HUES64 (cell line): Measurements from ENCODE around the gene CHST12.
A peak's percentile ranks its signal among the peaks of the same experiment; 100 is the strongest.
"Not testable (repeated sequence)": the region's sequence is repeated elsewhere in the genome, so short reads cannot be mapped to it uniquely, and the experiment has no call there.

Experiments used
- H3K27ac ChIP-seq: 2 replicates; pipeline ENCODE4 v1.7.0; 2013; ENCODE audit warnings: low read depth, low read length, inconsistent platforms
- H3K27me3 ChIP-seq: 2 replicates; pipeline ENCODE4 v1.6.1; 2013; ENCODE audit warnings: mild to moderate bottlenecking, low read length; ENCODE audit not compliant: insufficient read depth
- H3K36me3 ChIP-seq: 2 replicates; pipeline ENCODE4 v1.6.1; 2013; ENCODE audit warnings: mild to moderate bottlenecking, low read length; ENCODE audit not compliant: insufficient read depth
- H3K4me1 ChIP-seq: 2 replicates; pipeline ENCODE4 v1.6.1; 2013; ENCODE audit warnings: mild to moderate bottlenecking, low read length, moderate library complexity; ENCODE audit not compliant: insufficient read depth
- H3K4me3 ChIP-seq: 2 replicates; pipeline ENCODE4 v1.5.1; 2013; ENCODE audit warnings: mild to moderate bottlenecking, low read length, moderate library complexity
- H3K9ac ChIP-seq: 2 replicates; pipeline ENCODE4 v1.6.1; 2013; ENCODE audit warnings: mild to moderate bottlenecking, low read depth, low read length
- H3K9me3 ChIP-seq: 2 replicates; pipeline ENCODE4 v1.6.1; 2013; ENCODE audit warnings: low read depth, low read length; ENCODE audit not compliant: insufficient read depth
- WGBS: fragments of 150-250, 120-280 bp; methylation state at CpG from one replicate; pipeline ENCODE4 v1.1.7; 2013; ENCODE audit warnings: missing lambda C conversion rate; 5-methylcytosine and 5-hydroxymethylcytosine counted together

Gene CHST12

DNA sequence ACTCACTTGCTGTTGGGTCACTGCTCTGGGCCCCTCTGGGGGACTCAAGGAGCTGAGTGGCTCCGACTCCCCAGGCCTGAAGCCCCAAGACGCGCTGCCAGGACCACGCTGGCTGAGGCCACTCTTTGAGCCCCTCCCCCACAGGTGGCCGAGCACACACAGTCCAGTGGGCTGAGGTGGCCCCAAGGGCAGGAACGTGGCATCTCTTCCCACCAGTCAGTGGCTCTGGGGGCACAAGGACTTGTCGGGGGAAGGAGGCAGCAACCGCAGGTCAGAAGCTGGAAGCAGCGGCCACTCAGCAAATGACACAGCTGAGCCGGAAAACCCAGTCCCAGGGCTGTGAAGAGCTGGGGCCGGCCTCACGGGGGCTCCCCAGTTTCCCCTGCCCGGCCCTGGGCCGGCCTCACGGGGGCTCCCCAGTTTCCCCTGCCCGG lies 48.7 kb downstream of the CHST12 start:
- 0 out of 2 replicates have a peak overlapping the region, but pooled peaks have one; percentile 18 for H3K27ac ChIP-seq
- no peaks in the 10 kb centered on the region for H3K36me3 ChIP-seq
- no peaks in the 10 kb centered on the region for H3K27me3 ChIP-seq
- H3K9me3 ChIP-seq: no peaks in the 10 kb centered on the region
- H3K4me1 ChIP-seq: 0 out of 2 replicates have a peak, but pooled peaks cover 5% of the 10 kb centered on the region
- 64% methylated on average over 13 of the region's 16 CpGs for WGBS
- H3K4me3 ChIP-seq: no peak overlapping the region
- no peak overlapping the region for H3K9ac ChIP-seq

DNA sequence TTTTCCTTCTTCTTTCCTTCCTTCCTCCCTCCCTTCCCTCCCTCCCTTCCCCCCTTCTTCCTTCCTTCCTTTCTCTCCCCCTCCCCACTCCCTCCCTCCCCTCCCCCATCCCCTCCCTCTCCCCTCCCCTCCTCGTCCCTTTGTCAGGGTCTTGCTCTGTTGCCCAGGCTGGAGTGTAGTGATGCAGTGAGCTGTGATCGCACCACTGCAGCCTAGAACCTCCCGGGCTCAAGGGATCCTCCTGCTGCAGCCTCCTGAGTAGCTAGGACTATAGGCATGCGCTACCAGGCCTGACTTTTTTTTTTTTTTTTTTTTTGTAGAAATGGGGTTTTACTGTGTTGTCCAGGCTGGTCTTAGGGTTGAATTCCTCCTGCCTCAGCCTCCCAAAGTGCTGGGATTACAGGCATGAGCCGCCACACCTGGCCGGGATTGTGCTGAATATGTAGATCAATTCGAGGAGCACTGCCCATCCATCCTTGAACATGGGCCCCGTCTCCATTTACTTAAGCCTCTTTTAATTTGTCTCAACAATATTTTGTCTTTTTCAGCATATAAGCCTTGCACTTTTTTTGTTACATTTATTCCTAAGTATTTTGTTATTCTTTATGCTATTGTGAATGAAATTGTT lies 49.3 kb downstream of the CHST12 start:
- WGBS: 98% methylated on average over 7 of the region's 8 CpGs
- no peak overlapping the region for H3K4me3 ChIP-seq
- no peak overlapping the region for H3K9ac ChIP-seq
- H3K36me3 ChIP-seq: no peaks in the 10 kb centered on the region
- H3K27ac ChIP-seq: no peak overlapping the region
- no peaks in the 10 kb centered on the region for H3K9me3 ChIP-seq
- H3K27me3 ChIP-seq: no peaks in the 10 kb centered on the region
- 0 out of 2 replicates have a peak, but pooled peaks cover 5% of the 10 kb centered on the region for H3K4me1 ChIP-seq

DNA sequence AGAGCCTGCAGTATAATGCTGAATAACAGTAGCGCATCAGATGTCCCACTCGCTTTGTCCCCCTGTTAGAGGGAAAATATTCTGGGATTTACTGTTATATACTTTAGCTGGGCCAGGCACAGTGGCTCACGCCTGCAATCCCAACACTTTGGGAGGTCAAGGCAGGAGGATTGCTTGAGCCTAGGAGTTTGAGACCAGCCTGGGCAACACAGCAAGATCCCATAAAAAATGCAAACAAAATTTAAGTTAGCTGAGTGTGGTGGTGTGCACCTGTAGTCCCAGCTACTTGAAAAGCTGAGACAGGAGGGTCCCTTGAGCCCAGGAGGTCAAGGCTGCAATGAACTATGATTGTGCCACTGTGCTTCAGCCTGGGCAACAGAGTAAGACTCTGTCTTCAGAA lies 50.4 kb downstream of the CHST12 start:
- H3K9me3 ChIP-seq, H3K9ac ChIP-seq, H3K27me3 ChIP-seq, H3K36me3 ChIP-seq, H3K4me1 ChIP-seq, H3K4me3 ChIP-seq, H3K27ac ChIP-seq: not testable (repeated sequence)
- WGBS: 96% methylated on average over 3 of the region's 3 CpGs

DNA sequence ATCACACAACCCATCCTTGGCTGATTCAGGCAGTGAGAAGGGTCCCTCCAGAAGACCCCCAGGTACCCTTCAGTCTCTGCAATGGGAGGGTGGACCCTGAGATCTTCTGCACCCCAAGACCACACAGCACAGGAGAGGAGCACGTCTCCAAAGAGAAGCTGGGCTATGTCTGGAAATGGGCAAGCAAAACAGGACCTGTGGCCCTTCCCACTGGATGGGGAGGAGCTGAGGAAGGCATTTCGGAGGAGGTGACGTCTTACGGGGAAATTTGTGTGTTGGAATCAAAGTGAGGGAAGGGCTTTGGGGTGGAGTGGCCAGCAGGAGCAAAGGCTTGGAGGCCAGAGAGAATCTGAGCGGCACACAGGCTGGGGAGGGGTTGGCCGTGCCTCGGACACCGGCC lies 56.3 kb downstream of the CHST12 start:
- Histone ChIP-seq H3K9ac (no peak overlapping the region; the same call in 1 of the 2 replicates), H3K4me1 (no peaks in the 10 kb centered on the region), H3K9me3 (0 out of 2 replicates have a peak, but pooled peaks cover 3% of the 10 kb centered on the region), H3K27me3 (no peaks in the 10 kb centered on the region), H3K36me3 (no peaks in the 10 kb centered on the region), H3K4me3 (no peak overlapping the region), H3K27ac (no peak overlapping the region)
- WGBS: 78% methylated on average over 8 of the region's 8 CpGs

DNA sequence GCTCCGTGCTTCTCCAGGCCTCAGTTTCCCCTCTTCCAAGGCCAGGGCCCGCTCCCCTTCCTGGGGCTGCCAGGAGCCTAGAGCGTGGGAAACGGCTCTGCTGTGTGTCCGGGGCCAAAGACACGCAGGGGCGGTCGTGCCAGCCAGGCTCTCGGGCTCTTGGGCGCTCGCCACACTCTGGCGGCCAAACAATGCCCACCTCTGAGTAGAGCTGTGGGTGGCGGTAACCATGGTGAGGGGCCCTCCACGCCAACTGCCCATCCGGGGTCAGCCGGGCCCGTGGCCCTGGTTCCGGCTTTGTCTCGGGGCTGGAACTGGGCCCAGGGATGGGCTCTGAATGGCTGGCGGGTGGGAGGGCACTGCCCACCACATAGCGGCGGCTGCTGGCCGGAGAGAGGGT lies 56.8 kb downstream of the CHST12 start:
- no peak overlapping the region for H3K4me3 ChIP-seq
- H3K4me1 ChIP-seq: no peaks in the 10 kb centered on the region
- no peak overlapping the region for H3K9ac ChIP-seq
- H3K36me3 ChIP-seq: no peaks in the 10 kb centered on the region
- H3K27ac ChIP-seq: no peak overlapping the region
- 93% methylated on average over 23 of the region's 23 CpGs for WGBS
- H3K9me3 ChIP-seq: 0 out of 2 replicates have a peak, but pooled peaks cover 4% of the 10 kb centered on the region
- H3K27me3 ChIP-seq: no peaks in the 10 kb centered on the region

DNA sequence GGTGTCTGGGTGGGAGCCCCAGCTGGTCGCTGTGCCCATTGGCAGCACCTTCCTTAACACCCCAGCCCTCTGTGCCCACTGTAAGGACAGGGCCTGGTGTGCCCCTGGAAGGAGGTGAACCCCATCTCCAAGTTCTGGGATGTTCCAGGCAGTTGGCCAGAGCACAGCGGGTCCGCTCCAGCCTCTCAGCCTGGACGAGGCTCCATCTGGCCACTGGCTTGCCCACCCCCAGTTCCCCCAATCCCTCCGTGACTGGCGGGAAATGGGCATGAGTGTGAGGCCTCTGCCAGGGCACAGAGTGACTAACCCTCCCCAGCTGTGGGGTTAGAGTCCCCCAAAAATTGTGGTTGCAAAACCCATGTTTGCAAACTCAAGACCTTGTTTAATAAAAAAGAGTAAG lies 57.2 kb downstream of the CHST12 start:
- Histone ChIP-seq H3K4me1 (no peaks in the 10 kb centered on the region), H3K27me3 (no peaks in the 10 kb centered on the region), H3K4me3 (no peak overlapping the region), H3K9ac (no peak overlapping the region), H3K9me3 (0 out of 2 replicates have a peak, but pooled peaks cover 4% of the 10 kb centered on the region), H3K27ac (no peak overlapping the region), H3K36me3 (no peaks in the 10 kb centered on the region)
- WGBS: 88% methylated on average over 6 of the region's 6 CpGs

DNA sequence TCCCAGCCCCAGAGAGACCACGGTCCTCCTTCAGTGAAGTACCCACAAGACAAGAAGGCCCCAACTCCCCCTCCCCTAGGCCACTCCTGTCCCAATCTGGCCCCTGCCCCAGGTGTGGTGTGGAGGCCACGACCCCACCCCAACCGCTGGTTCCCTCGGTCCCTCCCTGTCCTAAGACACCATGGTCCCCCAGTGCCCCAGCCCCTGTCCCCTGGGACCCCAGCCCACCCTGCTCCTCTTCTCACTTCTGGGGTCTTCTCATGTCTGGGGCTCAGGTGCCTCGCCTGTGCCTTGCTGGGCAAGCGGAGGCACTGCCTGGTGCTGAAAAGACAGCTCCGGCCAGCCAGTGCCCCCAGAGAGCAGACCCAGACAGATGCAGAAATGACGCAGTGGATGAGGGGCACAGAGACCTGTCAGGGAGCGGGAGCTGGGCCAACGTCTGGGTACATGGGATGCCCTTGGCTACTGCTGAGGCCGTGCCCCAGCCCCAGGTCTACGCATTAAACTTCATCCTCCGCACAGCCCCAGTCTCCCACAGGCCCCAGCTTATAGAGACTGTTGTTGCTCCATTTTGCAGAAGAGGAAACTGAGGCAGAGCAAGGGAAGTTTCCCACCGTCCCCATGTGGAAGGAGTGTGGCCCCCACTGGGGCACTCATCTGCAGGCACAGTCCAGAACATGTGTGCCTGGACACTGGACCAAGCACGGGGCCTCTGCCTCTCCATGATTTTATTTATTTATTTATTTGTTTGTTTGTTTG lies 58.0 kb downstream of the CHST12 start:
- Histone ChIP-seq H3K27ac (no peak overlapping the region), H3K4me1 (no peaks in the 10 kb centered on the region), H3K9ac (no peak overlapping the region), H3K27me3 (no peaks in the 10 kb centered on the region), H3K4me3 (no peak overlapping the region), H3K36me3 (no peaks in the 10 kb centered on the region), H3K9me3 (0 out of 2 replicates have a peak, but pooled peaks cover 4% of the 10 kb centered on the region)
- WGBS: 84% methylated on average over 14 of the region's 15 CpGs

DNA sequence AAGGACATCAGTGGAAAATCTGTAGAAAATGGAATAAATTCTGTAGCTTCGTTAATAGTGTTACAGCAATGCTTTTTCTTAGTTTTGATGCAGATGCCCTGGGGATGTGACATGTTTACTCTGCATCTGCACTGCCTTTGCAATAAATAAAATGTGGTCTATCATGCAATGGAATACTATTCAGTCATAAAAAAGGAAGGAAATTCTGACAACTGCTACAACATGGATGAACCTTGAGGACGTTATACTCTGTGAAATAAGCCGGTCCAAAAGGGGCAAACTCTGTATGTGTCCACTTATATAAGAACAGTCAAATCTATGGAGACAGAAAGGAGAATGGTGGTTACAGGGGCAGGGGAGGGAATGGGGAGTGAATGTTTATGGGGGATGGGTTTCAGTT lies 59.3 kb downstream of the CHST12 start:
- 0 out of 2 replicates have a peak, but pooled peaks cover 4% of the 10 kb centered on the region for H3K9me3 ChIP-seq
- H3K9ac ChIP-seq: no peak overlapping the region
- 84% methylated on average over 3 of the region's 3 CpGs for WGBS
- no peak overlapping the region for H3K4me3 ChIP-seq
- no peaks in the 10 kb centered on the region for H3K27me3 ChIP-seq
- no peaks in the 10 kb centered on the region for H3K4me1 ChIP-seq
- no peak overlapping the region for H3K27ac ChIP-seq
- H3K36me3 ChIP-seq: no peaks in the 10 kb centered on the region

DNA sequence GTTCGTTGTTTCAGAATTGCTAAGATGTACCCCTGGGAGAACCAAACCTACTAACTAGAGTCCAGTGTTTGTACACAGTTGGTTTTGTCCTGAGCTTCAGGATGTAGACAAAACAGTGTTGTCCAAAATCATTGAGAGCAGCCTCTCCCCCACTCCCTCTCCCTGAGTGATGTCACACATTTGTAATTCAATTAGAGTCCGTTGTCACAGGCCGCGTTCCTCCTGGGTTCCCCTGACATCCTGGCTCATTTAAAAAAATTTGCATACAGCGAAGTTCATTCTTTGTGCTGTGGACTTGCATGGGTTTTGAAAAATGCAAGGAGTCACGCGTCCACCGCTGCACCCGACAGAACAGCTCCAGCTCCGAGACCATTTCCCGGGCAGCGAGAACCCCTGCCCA lies 62.5 kb downstream of the CHST12 start:
- 63% methylated on average over 12 of the region's 12 CpGs for WGBS
- no peaks in the 10 kb centered on the region for H3K36me3 ChIP-seq

DNA sequence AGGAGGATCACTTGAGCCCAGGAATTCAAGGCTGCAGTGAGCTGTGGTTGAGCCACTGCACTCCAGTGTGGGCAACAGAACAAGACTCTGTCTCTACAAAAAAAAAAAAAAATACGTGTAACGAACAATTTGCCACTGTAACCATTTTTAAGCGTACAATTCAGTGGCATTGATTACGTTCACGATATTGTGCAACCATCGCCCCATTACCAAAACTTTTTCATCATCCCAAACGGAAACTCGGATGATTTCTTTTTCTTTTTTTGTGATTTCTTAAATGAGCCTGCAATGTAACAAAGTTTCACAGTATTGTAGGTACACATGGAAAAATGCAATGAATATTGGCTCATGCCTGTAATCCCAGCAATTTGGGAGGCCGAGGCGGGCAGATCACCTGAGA lies 63.3 kb downstream of the CHST12 start:
- Histone ChIP-seq H3K4me3 (no peak overlapping the region), H3K4me1 (no peaks in the 10 kb centered on the region), H3K36me3 (no peaks in the 10 kb centered on the region), H3K27ac (no peak overlapping the region), H3K9ac (no peak overlapping the region), H3K27me3 (no peaks in the 10 kb centered on the region), H3K9me3 (0 out of 2 replicates have a peak, but pooled peaks cover 4% of the 10 kb centered on the region)
- 95% methylated on average over 10 of the region's 10 CpGs for WGBS

More for the DNA sequence above, 62.5 kb downstream of the CHST12 start:
- Histone ChIP-seq H3K9ac (no peak overlapping the region), H3K4me1 (no peaks in the 10 kb centered on the region), H3K4me3 (no peak overlapping the region), H3K27me3 (no peaks in the 10 kb centered on the region), H3K27ac (no peak overlapping the region), H3K9me3 (0 out of 2 replicates have a peak, but pooled peaks cover 4% of the 10 kb centered on the region)

DNA sequence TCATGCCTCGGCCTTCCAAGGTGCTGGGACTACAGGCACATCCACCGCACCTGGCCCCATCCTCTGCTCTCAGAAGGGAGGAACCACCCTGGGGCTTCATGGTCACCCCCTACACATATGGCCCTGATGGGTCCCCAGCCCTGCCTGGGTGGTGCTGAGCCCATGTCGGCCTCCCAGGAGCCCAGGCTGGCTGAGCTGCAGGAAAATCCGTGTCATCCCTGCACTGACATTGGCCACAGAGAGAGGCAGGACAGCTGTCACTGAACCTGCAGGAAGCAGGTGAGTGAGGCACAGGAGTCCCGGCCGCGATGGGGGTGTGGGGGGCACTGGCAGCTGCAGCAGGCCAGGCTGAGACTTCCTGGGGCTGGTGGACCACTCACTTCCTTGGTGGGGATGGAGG lies 64.8 kb downstream of the CHST12 start:
- Histone ChIP-seq H3K9ac (no peak overlapping the region), H3K9me3 (0 out of 2 replicates have a peak, but pooled peaks cover 4% of the 10 kb centered on the region), H3K27ac (no peak overlapping the region)

More for the DNA sequence above, 64.8 kb downstream of the CHST12 start:
- WGBS: 90% methylated on average over 7 of the region's 7 CpGs
- no peaks in the 10 kb centered on the region for H3K27me3 ChIP-seq
- no peaks in the 10 kb centered on the region for H3K36me3 ChIP-seq
- H3K4me1 ChIP-seq: no peaks in the 10 kb centered on the region
- H3K4me3 ChIP-seq: no peak overlapping the region
